WTC11 (cell line): ENCODE results near the gene MKNK2. TPM values are rescaled to one million over a fixed set of nuclear protein-coding genes. Genes with fewer than 3 reads are reported as not detected.
A peak's percentile ranks its signal among the peaks of the same experiment; 100 is the strongest.

ENCODE experiments used
- ATAC-seq: fragments of 200-7000 bp; cut with Tn5 transposase; 2 replicates; pipeline ENCODE4 v1.10.0; 2021; ENCODE audit warnings: mild to moderate bottlenecking, moderate library complexity
- CTCF ChIA-PET: fragments of 300-600 bp; sonication (Branson Sonifier 250); formaldehyde crosslinking; loops from one replicate; lab custom pipeline; 2021; ENCODE audit warnings: antibody characterized with exemption; lab: Charles Lee
- POLR2A ChIA-PET: fragments of 350-600 bp; sonication (Branson Sonifier 250); formaldehyde crosslinking; loops from one replicate; lab custom pipeline; 2021; ENCODE audit warnings: antibody characterized with exemption; lab: Charles Lee
- DNase-seq: peaks from one replicate; pipeline ENCODE4 v3.0.0; 2021; ENCODE audit warnings: low spot score
- H3K27ac Mint-ChIP-seq: 2 replicates; pipeline ENCODE4 v1.8.0; 2021; ENCODE audit warnings: mixed read lengths
- H3K27me3 Mint-ChIP-seq: 2 replicates; pipeline ENCODE4 v1.8.0; 2021; ENCODE audit warnings: low read depth, mild to moderate bottlenecking, moderate library complexity, mixed read lengths
- H3K36me3 Mint-ChIP-seq: 2 replicates; pipeline ENCODE4 v1.8.0; 2021; ENCODE audit warnings: mixed read lengths
- H3K4me1 Mint-ChIP-seq: 2 replicates; pipeline ENCODE4 v1.8.0; 2022; ENCODE audit warnings: mixed read lengths
- H3K4me3 Mint-ChIP-seq: 2 replicates; pipeline ENCODE4 v1.8.0; 2021; ENCODE audit warnings: mild to moderate bottlenecking, moderate library complexity, mixed read lengths
- H3K9me3 Mint-ChIP-seq: 2 replicates; pipeline ENCODE4 v1.8.0; 2021; ENCODE audit warnings: mixed read lengths
- CREM ChIP-seq: sonication (generic); formaldehyde crosslinking; IDR thresholded peaks from 2 replicates; pipeline ENCODE4 v1.8.1; 2022; ENCODE audit warnings: mild to moderate bottlenecking, missing genetic modification reagents, moderate library complexity
- EMX1 ChIP-seq: fragments of 250-450 bp; sonication (Bioruptor Pico); IDR thresholded peaks from 2 replicates; pipeline ENCODE4 v1.8.0; 2021; ENCODE audit warnings: mild to moderate bottlenecking
- ESRRA ChIP-seq: sonication (generic); formaldehyde crosslinking; IDR thresholded peaks from 2 replicates; pipeline ENCODE4 v1.8.1; 2022; ENCODE audit warnings: mild to moderate bottlenecking, missing genetic modification reagents, borderline replicate concordance
- ETV6 ChIP-seq: sonication (generic); formaldehyde crosslinking; IDR thresholded peaks from 2 replicates; pipeline ENCODE4 v1.8.1; 2022; ENCODE audit warnings: mild to moderate bottlenecking, missing genetic modification reagents
- FOXK1 ChIP-seq: sonication (generic); formaldehyde crosslinking; IDR thresholded peaks from 2 replicates; pipeline ENCODE4 v1.8.0; 2022; ENCODE audit warnings: mild to moderate bottlenecking, moderate library complexity, missing genetic modification reagents
- GABPB1 ChIP-seq: sonication (generic); formaldehyde crosslinking; IDR thresholded peaks from 2 replicates; pipeline ENCODE4 v1.8.1; 2023; ENCODE audit warnings: mild to moderate bottlenecking, missing genetic modification reagents
- HMGA2 ChIP-seq: fragments of 250-450 bp; sonication (Bioruptor Pico); IDR thresholded peaks from 2 replicates; pipeline ENCODE4 v1.4.0; 2021; ENCODE audit warnings: mild to moderate bottlenecking, moderate library complexity
- JAZF1 ChIP-seq: fragments of 250-450 bp; sonication (Bioruptor Pico); IDR thresholded peaks from 2 replicates; pipeline ENCODE4 v1.9.0; 2021; ENCODE audit warnings: moderate library complexity, mild to moderate bottlenecking, inconsistent platforms
- KAT7 ChIP-seq: sonication (generic); formaldehyde crosslinking; IDR thresholded peaks from 2 replicates; pipeline ENCODE4 v1.8.1; 2023; ENCODE audit warnings: missing genetic modification reagents, mild to moderate bottlenecking, borderline replicate concordance
- NFATC4 ChIP-seq: fragments of 250-450 bp; sonication (Bioruptor Pico); IDR thresholded peaks from 2 replicates; pipeline ENCODE4 v1.9.0; 2021; ENCODE audit warnings: mild to moderate bottlenecking
- PRRX2 ChIP-seq: fragments of 250-450 bp; sonication (Bioruptor Pico); IDR thresholded peaks from 2 replicates; pipeline ENCODE4 v1.8.0; 2021; ENCODE audit warnings: mild to moderate bottlenecking
- RELA ChIP-seq: sonication (generic); formaldehyde crosslinking; IDR thresholded peaks from 2 replicates; pipeline ENCODE4 v1.8.1; 2022; ENCODE audit warnings: missing genetic modification reagents, mild to moderate bottlenecking, borderline replicate concordance
- SMAD4 ChIP-seq: sonication (generic); formaldehyde crosslinking; IDR thresholded peaks from 2 replicates; pipeline ENCODE4 v1.8.0; 2022; ENCODE audit warnings: mild to moderate bottlenecking, missing genetic modification reagents
- SP1 ChIP-seq: sonication (generic); formaldehyde crosslinking; conservative IDR thresholded peaks from 2 replicates; pipeline ENCODE4 v1.8.1; 2022; ENCODE audit warnings: missing genetic modification reagents
- TEAD1 ChIP-seq: sonication (generic); formaldehyde crosslinking; IDR thresholded peaks from 2 replicates; pipeline ENCODE4 v1.8.0; 2022; ENCODE audit warnings: mild to moderate bottlenecking, missing genetic modification reagents
- ZBTB21 ChIP-seq: sonication (generic); formaldehyde crosslinking; IDR thresholded peaks from 2 replicates; pipeline ENCODE4 v1.8.1; 2023; ENCODE audit warnings: mild to moderate bottlenecking, missing genetic modification reagents, borderline replicate concordance
- total RNA-seq: library from RNA; stranded (reverse); gene quantifications from 3 replicates; pipeline ENCODE4 v1.2.3, GENCODE V29; 2021
- TF ChIP-seq, protein P1 (sequence below): sonication (generic); formaldehyde crosslinking; IDR thresholded peaks from 2 replicates; pipeline ENCODE4 v1.8.1; 2023; ENCODE audit warnings: mild to moderate bottlenecking, missing genetic modification reagents
- TF ChIP-seq, protein P2 (sequence below): sonication (generic); formaldehyde crosslinking; IDR thresholded peaks from 2 replicates; pipeline ENCODE4 v1.8.1; 2023; ENCODE audit warnings: mild to moderate bottlenecking, missing genetic modification reagents, moderate library complexity
- TF ChIP-seq, protein P3 (sequence below): sonication (generic); formaldehyde crosslinking; IDR thresholded peaks from 2 replicates; pipeline ENCODE4 v1.8.1; 2022; ENCODE audit warnings: mild to moderate bottlenecking, moderate library complexity, missing genetic modification reagents
- TF ChIP-seq, protein P4 (sequence below): sonication (generic); formaldehyde crosslinking; IDR thresholded peaks from 2 replicates; pipeline ENCODE4 v1.8.1; 2023; ENCODE audit warnings: mild to moderate bottlenecking, moderate library complexity, missing genetic modification reagents
- TF ChIP-seq, protein P5 (sequence below): sonication (generic); formaldehyde crosslinking; IDR thresholded peaks from 2 replicates; pipeline ENCODE4 v1.8.0; 2023; ENCODE audit warnings: missing genetic modification reagents, mild to moderate bottlenecking, borderline replicate concordance
- TF ChIP-seq, protein P6 (sequence below): sonication (generic); formaldehyde crosslinking; IDR thresholded peaks from 2 replicates; pipeline ENCODE4 v1.8.0; 2022; ENCODE audit warnings: mild to moderate bottlenecking, missing genetic modification reagents
- TF ChIP-seq, protein P7 (sequence below): sonication (generic); formaldehyde crosslinking; IDR thresholded peaks from 2 replicates; pipeline ENCODE4 v1.8.0; 2022; ENCODE audit warnings: mild to moderate bottlenecking, missing genetic modification reagents
- TF ChIP-seq, protein P8 (sequence below): sonication (generic); formaldehyde crosslinking; IDR thresholded peaks from 2 replicates; pipeline ENCODE4 v1.8.1; 2023; ENCODE audit warnings: mild to moderate bottlenecking, missing genetic modification reagents, moderate library complexity

The MKNK2 gene
- total RNA-seq, 1 experiment from 2014 or later, result 165 TPM

DNA sequence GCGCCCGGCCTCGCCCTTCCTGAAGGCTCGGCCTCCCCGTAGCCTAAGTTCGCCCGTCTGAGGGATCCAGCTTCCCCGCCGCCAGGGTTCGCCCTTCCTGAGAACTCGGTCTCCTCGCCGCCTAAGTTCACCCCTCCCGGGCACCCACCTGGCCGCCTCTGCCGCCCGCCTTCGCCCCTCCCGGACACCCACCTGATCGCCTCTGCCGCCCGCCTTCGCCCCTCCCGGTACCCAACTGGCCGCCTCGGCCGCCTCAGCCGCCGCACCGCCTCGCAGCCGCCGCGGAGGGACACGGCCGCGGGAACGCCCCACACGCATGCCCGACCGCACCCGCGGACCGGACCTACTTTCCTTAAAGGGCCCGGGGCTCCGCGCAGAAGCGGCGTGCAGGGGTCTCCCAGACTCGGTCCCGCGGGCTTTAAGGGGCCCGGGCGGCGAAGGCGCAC is 45.0 kb upstream of the MKNK2 start, which contains the start of gene MOB3A:
MOB3A (minus strand) TSS at position 293 of the 446 bp plus-strand sequence. CDS start 17,766 bp downstream, outside the sequence.
- Mint-ChIP-seq H3K4me1 (peaks cover 6% of the 10 kb centered on the region; the same call in 1 of the 2 replicates), H3K27me3 (no peaks in the 10 kb centered on the region), H3K36me3 (peaks cover 3% of the 10 kb centered on the region)
- DNase-seq, result no peak
- TF ChIP-seq SMAD4 (CRISPR knock-in tag) (0 out of 2 replicates have a peak, but pooled peaks have one; percentile 29), JAZF1 (CRISPR knock-in tag) (no peak), FOXK1 (CRISPR knock-in tag) (0 out of 2 replicates have a peak, but pooled peaks have one; percentile 25), RELA (CRISPR knock-in tag) (0 out of 2 replicates have a peak, but pooled peaks have one; percentile 58), CREM (CRISPR knock-in tag) (0 out of 2 replicates have a peak, but pooled peaks have one; percentile 27), EMX1 (CRISPR knock-in tag) (0 out of 2 replicates have a peak, but pooled peaks have one; percentile 29), ZBTB21 (CRISPR knock-in tag) (0 out of 2 replicates have a peak, but pooled peaks have one; percentile 15), GABPB1 (CRISPR knock-in tag) (peak; percentile 70), ESRRA (CRISPR knock-in tag) (peak; percentile 81; the same call in 1 of the 2 replicates), PRRX2 (CRISPR knock-in tag) (peak; percentile 52; the same call in 1 of the 2 replicates), TEAD1 (CRISPR knock-in tag) (peak; percentile 73; the same call in 1 of the 2 replicates), HMGA2 (CRISPR knock-in tag) (no peak), KAT7 (CRISPR knock-in tag) (0 out of 2 replicates have a peak, but pooled peaks have one; percentile 36), NFATC4 (CRISPR knock-in tag) (no peak), SP1 (CRISPR knock-in tag) (peak; percentile 86), ETV6 (CRISPR knock-in tag) (peak; percentile 67)
- TF ChIP-seq, protein P1, sequence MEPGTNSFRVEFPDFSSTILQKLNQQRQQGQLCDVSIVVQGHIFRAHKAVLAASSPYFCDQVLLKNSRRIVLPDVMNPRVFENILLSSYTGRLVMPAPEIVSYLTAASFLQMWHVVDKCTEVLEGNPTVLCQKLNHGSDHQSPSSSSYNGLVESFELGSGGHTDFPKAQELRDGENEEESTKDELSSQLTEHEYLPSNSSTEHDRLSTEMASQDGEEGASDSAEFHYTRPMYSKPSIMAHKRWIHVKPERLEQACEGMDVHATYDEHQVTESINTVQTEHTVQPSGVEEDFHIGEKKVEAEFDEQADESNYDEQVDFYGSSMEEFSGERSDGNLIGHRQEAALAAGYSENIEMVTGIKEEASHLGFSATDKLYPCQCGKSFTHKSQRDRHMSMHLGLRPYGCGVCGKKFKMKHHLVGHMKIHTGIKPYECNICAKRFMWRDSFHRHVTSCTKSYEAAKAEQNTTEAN (CRISPR knock-in tag), result no peak
- TF ChIP-seq, protein P2, sequence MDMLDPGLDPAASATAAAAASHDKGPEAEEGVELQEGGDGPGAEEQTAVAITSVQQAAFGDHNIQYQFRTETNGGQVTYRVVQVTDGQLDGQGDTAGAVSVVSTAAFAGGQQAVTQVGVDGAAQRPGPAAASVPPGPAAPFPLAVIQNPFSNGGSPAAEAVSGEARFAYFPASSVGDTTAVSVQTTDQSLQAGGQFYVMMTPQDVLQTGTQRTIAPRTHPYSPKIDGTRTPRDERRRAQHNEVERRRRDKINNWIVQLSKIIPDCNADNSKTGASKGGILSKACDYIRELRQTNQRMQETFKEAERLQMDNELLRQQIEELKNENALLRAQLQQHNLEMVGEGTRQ, result peak; percentile 39; the same call in 1 of the 2 replicates
- TF ChIP-seq, protein P3, sequence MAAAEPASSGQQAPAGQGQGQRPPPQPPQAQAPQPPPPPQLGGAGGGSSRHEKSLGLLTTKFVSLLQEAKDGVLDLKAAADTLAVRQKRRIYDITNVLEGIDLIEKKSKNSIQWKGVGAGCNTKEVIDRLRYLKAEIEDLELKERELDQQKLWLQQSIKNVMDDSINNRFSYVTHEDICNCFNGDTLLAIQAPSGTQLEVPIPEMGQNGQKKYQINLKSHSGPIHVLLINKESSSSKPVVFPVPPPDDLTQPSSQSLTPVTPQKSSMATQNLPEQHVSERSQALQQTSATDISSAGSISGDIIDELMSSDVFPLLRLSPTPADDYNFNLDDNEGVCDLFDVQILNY (CRISPR knock-in tag), result peak; percentile 73; the same call in 1 of the 2 replicates
- TF ChIP-seq, protein P4, sequence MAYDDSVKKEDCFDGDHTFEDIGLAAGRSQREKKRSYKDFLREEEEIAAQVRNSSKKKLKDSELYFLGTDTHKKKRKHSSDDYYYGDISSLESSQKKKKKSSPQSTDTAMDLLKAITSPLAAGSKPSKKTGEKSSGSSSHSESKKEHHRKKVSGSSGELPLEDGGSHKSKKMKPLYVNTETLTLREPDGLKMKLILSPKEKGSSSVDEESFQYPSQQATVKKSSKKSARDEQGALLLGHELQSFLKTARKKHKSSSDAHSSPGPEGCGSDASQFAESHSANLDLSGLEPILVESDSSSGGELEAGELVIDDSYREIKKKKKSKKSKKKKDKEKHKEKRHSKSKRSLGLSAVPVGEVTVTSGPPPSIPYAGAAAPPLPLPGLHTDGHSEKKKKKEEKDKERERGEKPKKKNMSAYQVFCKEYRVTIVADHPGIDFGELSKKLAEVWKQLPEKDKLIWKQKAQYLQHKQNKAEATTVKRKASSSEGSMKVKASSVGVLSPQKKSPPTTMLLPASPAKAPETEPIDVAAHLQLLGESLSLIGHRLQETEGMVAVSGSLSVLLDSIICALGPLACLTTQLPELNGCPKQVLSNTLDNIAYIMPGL (CRISPR knock-in tag), result peak; percentile 77; the same call in 1 of the 2 replicates
- TF ChIP-seq, protein P5, sequence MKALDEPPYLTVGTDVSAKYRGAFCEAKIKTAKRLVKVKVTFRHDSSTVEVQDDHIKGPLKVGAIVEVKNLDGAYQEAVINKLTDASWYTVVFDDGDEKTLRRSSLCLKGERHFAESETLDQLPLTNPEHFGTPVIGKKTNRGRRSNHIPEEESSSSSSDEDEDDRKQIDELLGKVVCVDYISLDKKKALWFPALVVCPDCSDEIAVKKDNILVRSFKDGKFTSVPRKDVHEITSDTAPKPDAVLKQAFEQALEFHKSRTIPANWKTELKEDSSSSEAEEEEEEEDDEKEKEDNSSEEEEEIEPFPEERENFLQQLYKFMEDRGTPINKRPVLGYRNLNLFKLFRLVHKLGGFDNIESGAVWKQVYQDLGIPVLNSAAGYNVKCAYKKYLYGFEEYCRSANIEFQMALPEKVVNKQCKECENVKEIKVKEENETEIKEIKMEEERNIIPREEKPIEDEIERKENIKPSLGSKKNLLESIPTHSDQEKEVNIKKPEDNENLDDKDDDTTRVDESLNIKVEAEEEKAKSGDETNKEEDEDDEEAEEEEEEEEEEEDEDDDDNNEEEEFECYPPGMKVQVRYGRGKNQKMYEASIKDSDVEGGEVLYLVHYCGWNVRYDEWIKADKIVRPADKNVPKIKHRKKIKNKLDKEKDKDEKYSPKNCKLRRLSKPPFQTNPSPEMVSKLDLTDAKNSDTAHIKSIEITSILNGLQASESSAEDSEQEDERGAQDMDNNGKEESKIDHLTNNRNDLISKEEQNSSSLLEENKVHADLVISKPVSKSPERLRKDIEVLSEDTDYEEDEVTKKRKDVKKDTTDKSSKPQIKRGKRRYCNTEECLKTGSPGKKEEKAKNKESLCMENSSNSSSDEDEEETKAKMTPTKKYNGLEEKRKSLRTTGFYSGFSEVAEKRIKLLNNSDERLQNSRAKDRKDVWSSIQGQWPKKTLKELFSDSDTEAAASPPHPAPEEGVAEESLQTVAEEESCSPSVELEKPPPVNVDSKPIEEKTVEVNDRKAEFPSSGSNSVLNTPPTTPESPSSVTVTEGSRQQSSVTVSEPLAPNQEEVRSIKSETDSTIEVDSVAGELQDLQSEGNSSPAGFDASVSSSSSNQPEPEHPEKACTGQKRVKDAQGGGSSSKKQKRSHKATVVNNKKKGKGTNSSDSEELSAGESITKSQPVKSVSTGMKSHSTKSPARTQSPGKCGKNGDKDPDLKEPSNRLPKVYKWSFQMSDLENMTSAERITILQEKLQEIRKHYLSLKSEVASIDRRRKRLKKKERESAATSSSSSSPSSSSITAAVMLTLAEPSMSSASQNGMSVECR, result peak; percentile 69; the same call in 1 of the 2 replicates
- TF ChIP-seq, protein P6, sequence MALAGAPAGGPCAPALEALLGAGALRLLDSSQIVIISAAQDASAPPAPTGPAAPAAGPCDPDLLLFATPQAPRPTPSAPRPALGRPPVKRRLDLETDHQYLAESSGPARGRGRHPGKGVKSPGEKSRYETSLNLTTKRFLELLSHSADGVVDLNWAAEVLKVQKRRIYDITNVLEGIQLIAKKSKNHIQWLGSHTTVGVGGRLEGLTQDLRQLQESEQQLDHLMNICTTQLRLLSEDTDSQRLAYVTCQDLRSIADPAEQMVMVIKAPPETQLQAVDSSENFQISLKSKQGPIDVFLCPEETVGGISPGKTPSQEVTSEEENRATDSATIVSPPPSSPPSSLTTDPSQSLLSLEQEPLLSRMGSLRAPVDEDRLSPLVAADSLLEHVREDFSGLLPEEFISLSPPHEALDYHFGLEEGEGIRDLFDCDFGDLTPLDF, result no peak
- TF ChIP-seq, protein P7, sequence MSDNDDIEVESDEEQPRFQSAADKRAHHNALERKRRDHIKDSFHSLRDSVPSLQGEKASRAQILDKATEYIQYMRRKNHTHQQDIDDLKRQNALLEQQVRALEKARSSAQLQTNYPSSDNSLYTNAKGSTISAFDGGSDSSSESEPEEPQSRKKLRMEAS (CRISPR knock-in tag), result peak; percentile 68; the same call in 1 of the 2 replicates
- TF ChIP-seq, protein P8, sequence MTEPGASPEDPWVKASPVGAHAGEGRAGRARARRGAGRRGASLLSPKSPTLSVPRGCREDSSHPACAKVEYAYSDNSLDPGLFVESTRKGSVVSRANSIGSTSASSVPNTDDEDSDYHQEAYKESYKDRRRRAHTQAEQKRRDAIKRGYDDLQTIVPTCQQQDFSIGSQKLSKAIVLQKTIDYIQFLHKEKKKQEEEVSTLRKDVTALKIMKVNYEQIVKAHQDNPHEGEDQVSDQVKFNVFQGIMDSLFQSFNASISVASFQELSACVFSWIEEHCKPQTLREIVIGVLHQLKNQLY (CRISPR knock-in tag), result 0 out of 2 replicates have a peak, but pooled peaks have one; percentile 42
- TF ChIP-seq, all 79 proteins: peak for 19
- peak within 1 kb of the TSS; percentile 80 for H3K4me3 Mint-ChIP-seq
- peak; percentile 3 for ATAC-seq
- no peaks in the 10 kb centered on the region for H3K9me3 Mint-ChIP-seq
- POLR2A ChIA-PET, result interaction anchor here (0.5 to 1.0 kb wide), 2 partner anchors 21 to 61 kb away, joined by 3 read pairs; no protein-coding TSS in a partner anchor
- CTCF ChIA-PET, result interaction anchor here (0.7 to 1.6 kb wide), 9 partner anchors 9 to 210 kb away, joined by 3 to 6 read pairs (median 4); no protein-coding TSS in a partner anchor
- no peak within 1 kb of the TSS for H3K27ac Mint-ChIP-seq
